NCI-H2029 treated with DMSO at 0.1 percent for 48 hours (cell line): ENCODE data around the gene FAM177B.

Experiments used
- DNase-seq: peaks from one replicate; lab custom pipeline; 2025; lab: John Stamatoyannopoulos, UW

FAM177B gene

DNA sequence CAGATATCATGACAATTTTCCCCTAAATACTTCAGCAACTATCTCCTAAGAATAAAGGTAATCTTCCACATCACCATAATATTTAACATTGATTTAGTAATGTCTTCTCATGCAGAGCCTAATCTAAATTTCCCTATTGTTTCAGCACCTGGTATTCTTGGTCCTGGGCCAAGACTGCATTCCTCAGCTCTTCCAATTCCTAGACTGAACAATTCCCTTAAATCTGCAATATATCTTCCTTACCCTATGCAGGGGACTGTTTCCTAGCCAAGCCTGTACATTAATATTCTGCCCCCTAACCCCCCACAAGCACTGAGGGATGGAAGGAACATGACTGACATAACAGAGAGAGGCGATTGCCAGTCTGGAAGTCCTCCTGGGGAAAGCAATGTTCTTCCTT lies 49.1 kb downstream of the FAM177B start:
- no peak for DNase-seq

DNA sequence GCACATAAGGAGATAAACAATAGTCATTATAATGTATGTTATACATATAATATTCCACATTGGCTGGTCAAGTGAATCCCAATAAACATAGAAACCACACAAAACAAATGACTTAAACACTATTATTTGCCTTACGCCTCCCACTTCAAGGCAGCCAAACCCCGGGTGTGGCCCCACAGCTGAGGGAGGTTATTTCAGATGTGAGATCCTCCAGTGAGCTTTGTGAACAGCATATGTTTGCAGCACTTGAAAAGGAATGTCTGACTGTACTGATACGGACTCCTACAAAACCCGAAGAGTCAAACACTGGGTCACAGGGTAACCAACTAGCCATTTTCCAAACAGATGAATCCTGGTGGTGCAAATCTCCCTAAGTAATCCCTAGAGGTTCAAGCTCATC lies 50.7 kb downstream of the FAM177B start:
- no peak for DNase-seq

DNA sequence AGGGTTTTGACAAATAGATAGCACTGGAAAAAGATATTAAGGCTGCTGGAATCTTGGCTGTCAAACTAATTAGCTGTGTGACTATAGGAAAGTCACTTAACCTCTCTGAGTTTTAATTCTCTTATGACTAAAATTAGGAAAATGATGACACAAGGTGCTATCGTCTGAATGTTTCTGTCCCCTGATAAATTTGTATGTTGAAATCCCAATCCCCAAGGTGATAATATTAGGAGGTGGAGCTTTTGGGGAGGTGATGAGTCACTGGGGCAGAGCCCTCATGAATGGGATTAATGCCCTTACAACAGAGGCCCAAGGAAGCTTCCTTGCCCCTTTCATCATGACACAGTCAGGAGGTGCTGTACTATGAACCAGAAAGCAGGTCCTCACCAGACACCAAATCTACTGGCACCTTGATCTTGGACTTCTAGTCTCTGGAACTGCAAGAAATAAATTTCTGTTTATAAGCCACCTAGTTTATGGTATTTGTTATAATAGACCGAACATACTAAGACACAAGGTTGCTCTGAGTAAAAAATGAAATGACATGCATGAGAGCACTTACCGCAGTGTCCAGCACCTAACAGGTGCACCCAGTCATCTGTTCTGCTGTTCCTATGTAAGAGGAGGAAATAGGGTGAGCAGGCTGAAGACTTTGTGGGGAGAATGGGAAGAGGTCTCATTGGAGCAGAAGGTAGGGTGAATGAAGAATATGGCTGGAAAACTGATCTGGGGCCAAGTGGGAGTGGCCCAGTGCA lies 51.6 kb downstream of the FAM177B start:
- no peak for DNase-seq

DNA sequence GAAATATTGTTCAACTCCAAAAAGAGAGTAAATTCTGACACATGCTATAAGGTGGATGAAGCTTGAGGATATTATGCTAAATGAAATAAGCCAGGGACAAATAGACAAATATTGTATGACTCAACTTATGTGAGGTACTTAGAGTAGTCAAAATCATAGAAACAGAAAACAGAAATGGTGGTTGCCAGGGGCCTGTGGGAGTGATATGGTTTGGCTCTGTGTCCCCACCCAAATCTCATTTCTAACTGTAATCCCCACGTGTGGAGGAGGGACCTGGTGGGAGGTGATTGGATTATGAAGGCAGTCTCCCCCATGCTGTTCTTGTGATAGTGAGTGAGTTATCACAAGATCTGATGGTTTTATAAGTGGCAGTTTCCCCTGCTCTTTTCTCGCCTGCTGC lies 53.1 kb downstream of the FAM177B start:
- no peak for DNase-seq

DNA sequence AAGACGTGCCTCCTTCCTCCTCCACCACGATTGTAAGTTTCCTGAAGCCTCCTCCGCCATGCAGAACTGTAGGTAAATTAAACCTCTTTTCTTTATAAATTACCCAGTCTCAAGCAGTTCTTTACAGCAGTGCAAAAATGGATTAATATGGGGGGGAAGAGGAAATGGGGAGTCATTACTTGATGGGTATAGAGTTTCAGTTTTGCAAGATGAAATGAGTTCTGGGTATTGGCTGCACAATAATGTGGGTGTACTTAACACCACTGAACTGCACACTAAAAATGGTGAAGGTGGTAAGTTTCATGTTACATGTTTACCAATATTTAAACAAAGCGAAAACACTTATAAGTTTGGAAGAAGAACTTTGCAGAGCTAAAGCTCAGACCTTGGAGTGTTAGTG lies 53.5 kb downstream of the FAM177B start:
- no peak for DNase-seq

DNA sequence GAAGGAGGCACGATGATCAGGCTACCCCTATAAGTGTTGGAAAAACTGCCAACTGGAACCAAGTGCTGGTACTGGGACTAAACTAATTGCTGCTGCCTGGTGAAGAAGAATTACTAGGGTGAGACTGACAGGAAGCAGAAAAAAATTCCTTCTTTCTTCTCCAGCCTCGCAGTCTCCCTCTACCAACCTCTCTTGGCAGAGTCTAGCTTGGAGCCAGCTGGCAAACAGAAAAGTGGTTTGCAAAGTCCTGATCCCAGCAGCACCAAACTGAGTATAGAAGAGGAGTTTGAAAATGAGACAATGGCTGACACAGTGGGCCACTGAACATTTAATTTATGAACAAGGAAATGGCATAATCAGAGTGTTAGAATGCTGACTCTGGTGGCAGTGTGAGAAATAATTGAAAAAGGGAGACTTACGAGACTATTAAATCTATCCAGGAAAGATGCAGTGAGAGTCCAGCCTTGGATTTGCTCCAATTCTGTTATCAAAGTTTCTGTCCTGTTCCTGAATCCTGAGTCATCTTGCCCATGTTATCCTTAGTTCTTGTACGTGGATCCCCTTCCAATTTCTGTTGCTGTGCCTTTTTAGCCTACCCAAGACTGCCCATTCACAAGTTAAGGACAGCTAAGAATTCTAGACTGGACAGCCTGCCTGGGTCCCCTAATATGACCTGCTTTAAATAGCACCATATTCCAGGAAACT lies 54.2 kb downstream of the FAM177B start:
- DNase-seq = no peak

DNA sequence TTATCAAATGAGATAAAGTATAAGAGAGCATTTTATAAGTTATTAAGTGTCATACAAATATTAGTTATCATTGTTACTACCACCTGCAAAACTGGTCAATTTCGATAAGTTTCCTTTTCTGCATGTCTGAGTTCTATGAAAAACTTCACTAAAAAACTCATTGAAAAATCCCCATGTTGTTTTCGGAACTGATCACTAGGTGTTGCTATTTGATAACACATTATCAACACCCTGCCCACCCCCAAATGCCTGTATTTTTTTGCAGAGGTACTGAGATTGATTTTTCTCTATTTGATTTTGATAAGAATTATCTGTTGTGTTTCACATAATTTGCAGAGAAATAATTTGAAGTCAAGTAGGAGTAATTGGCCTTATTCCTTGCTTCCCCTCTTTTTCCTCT lies 55.7 kb downstream of the FAM177B start:
- no peak for DNase-seq

DNA sequence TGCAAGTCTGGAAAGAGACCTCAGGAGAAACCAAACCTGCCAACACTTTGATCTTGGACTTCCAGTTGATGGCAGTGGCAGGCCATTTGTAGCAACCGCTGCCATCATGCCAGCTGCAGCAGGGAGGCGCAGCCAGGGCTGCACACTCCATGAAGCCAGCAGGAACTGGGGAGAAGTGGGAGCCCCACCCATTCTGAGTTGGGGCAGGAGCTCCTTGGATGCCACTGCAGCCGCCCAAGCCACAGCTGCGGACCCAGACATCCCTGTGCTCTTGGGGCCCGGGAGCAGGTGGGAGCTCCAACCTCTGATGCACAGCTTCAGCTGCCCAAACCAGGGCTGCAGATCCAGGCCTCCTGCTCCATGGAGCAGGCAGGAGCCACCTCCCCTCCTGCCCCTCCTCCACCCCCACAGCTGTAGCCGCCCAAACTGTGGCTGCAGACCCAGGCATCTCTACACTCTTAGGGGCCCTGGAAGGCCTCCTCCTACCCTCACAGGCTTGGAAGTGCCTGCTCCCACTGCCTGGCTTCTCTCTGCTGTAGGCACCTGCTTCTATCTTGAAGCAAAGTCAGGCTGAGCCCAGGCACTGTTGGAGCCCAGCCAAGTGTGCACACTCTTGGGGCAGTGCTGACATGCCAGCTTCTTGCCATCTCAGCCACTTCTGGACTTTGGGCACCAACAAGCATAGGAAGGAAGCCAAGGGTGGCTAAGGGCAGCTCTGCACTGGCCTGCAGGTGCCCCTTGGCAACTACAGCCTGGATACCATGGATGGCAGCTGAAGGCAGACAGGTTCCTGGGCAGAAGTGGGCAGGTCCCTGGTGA lies 57.9 kb downstream of the FAM177B start:
- no peak for DNase-seq

DNA sequence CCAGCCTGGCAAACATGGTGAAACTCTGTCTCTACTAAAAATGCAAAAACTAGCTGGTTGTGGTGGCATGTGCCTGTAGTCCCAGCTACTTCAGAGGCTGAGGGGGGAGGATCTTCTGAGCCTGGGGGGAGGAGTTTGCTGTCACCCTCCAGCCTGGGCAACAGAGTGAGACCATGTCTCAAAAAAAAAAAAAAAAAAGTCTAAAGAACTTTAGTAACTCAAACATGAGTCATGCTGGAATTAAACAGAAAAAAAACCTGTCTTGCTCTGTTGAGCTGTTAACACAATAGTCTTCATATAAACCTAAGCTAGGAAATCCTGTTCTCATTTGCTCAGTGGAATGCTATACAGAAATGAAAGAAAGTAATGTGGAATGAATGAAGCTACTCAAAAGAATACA lies 61.1 kb downstream of the FAM177B start:
- no peak for DNase-seq

DNA sequence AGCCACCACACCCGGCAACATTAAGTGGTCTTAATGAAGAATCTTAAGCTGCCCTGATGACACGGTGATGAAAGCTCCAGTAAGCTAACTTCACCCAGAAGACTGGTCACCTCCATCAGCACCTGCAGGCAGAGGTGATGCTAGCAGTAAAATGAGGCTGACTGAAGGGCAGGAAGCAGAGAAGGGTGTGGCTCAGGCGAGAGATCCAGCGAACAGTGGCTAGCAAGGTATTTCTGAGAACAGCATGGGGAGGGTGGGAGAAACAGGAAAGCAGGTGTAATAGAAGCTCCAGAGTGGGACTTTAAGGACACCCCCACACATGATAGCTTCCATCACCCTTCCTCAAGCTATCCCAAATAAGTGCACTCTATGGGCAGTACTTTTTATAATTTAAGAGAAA lies 62.0 kb downstream of the FAM177B start:
- DNase-seq = no peak
